WERI-Rb-1 (cell line): ENCODE data around the gene ASZ1.

Experiments used
- DNase-seq: peaks from one replicate; pipeline ENCODE4 v3.0.0-alpha.2; 2020
- H3K27ac ChIP-seq: fragments of 250-450 bp; sonication (Bioruptor Pico); 2 replicates; pipeline ENCODE4 v1.5.1; 2020; ENCODE audit warnings: mild to moderate bottlenecking, moderate library complexity
- H3K27me3 ChIP-seq: fragments of 250-450 bp; sonication (Bioruptor Pico); 2 replicates; pipeline ENCODE4 v1.5.1; 2021; ENCODE audit warnings: mild to moderate bottlenecking, low read depth, moderate library complexity; ENCODE audit not compliant: insufficient read depth, severe bottlenecking
- H3K36me3 ChIP-seq: fragments of 250-450 bp; sonication (Bioruptor Pico); 2 replicates; pipeline ENCODE4 v1.5.1; 2020; ENCODE audit warnings: mild to moderate bottlenecking, moderate library complexity
- H3K4me3 ChIP-seq: 2 replicates; pipeline ENCODE4 v1.5.1; 2011; ENCODE audit warnings: low read depth, mild to moderate bottlenecking, control low read depth, low read length
- H3K9me3 ChIP-seq: fragments of 250-450 bp; sonication (Bioruptor Pico); 2 replicates; pipeline ENCODE4 v1.5.1; 2021; ENCODE audit warnings: mild to moderate bottlenecking, moderate library complexity; ENCODE audit not compliant: severe bottlenecking
- CTCF ChIP-seq: IDR thresholded peaks from 2 replicates; pipeline ENCODE4 v1.5.1; 2011; ENCODE audit warnings: low read depth, mild to moderate bottlenecking, control low read depth, inconsistent platforms, low read length

Gene ASZ1

GRCh38 chr7:117325836-117326235 is 101.5 kb downstream of the ASZ1 start:
- H3K4me3 ChIP-seq = no peak overlapping the region
- no peak overlapping the region for H3K27ac ChIP-seq
- TF ChIP-seq CTCF = no peak
- H3K36me3 ChIP-seq = no peaks in the 10 kb centered on the region
- DNase-seq = no peak
- peaks cover 3% of the 10 kb centered on the region for H3K9me3 ChIP-seq
- peaks cover 65% of the 10 kb centered on the region for H3K27me3 ChIP-seq

DNA sequence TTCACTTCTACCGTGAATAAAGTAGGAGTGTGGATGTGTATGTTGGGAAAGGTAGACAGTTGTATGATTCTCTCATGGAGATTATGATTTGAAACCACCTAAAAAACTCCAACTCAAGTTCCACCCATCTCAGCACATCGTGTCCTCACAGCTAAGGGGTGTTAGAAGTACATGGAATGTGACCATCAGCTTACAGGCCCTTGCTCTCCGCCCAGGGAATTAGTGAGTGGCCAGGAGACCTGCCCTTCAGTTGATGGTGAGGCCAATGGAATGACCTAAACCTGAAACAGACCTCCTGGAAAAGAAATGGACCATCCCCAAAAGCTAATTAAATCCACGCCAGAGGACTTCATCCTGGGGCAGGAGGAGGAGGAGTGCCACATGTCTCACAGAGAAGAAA is 102.3 kb downstream of the ASZ1 start:
- Histone ChIP-seq H3K27ac (no peak overlapping the region), H3K36me3 (no peaks in the 10 kb centered on the region), H3K9me3 (peaks cover 3% of the 10 kb centered on the region), H3K27me3 (peaks cover 73% of the 10 kb centered on the region), H3K4me3 (no peak overlapping the region)
- DNase-seq = no peak
- TF ChIP-seq CTCF = no peak

DNA sequence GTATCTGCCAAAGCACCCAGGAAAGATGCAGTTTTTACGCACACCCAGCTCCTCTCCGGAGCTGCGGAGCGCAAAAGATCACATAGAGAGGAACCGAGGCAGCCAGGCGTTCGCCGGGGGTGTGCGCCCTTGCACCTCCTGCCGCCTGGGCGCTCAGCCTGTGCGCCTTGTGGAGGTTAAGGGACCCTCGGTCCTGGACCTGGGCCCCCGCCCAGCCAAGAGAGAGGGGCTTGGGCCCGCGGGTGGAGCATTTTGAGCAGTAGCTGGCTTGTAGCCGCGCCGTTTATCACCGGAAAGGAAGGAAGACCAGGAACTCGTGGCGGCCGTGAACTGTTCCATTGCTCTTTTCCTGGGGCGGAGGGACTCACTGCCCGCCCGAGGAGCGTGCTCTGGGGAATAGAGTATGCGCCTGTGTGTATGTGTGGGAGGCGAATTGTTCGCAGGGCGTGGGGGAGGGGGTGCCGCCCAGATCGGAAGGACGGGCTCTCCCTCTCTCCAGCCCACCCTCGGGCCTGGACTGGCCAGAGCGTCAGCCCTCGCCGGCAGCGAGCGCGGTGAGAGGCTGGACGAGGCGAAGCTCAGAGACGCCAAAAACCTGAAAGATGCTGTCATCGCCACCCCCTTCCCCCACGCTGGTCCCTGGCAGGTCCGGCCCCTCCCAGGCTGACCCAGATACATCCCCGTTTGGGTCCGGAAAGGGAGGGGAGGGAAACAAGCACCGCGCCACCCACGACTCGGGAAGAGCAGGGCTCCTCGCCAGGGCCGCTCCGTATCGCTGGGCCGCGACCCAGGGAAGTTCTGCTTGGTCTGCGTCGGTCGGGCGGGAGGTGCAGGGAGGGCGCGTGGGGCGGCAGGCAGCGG is 103.2 kb downstream of the ASZ1 start:
- Histone ChIP-seq H3K27me3 (peaks cover 79% of the 10 kb centered on the region), H3K9me3 (peaks cover 3% of the 10 kb centered on the region), H3K27ac (no peak overlapping the region), H3K36me3 (no peaks in the 10 kb centered on the region), H3K4me3 (no peak overlapping the region)
- no peak for DNase-seq
- no peak for TF ChIP-seq CTCF

DNA sequence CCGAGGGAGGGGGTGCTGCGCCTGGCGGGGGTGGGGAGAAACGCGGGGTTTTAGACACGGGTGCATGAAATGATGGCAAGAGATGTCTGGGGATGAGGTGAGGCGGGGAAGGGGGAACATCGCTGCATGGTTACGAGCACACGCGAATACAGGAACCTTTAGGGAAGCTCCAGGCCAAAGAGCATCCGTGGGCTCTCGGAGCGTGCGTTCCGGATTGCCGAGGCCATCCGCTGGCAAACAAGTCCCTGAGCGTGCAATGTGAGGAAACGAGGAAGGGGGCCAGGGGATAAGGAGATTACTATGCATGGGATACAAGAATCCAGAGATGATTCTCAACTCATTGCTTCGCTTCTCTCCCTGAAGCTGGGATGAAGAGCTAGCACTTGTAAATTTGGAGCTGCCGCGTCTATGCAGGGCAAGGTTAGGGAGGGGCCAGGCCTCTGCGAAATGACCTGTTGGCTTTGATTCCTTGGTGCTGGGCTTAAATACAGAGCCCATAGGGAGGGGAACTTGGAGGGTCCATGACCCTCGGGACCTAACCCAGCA is 103.9 kb downstream of the ASZ1 start:
- no peak overlapping the region for H3K27ac ChIP-seq
- no peak overlapping the region for H3K4me3 ChIP-seq
- peaks cover 3% of the 10 kb centered on the region for H3K9me3 ChIP-seq
- no peaks in the 10 kb centered on the region for H3K36me3 ChIP-seq
- DNase-seq = no peak
- H3K27me3 ChIP-seq = peaks cover 84% of the 10 kb centered on the region
- no peak for TF ChIP-seq CTCF

- no peak for DNase-seq
- no peaks in the 10 kb centered on the region for H3K36me3 ChIP-seq
- H3K27ac ChIP-seq = no peak within 1 kb of the TSS
- no peak within 1 kb of the TSS for H3K4me3 ChIP-seq
- TF ChIP-seq CTCF = no peak
- H3K27me3 ChIP-seq = peaks cover 83% of the 10 kb centered on the region
- peaks cover 3% of the 10 kb centered on the region for H3K9me3 ChIP-seq
These were observed 104.5 kb downstream of the ASZ1 start, which contains the start of gene WNT2 for GRCh38 chr7:117322741-117323304. WNT2 (minus strand) TSS chr7:117323058; CDS start chr7:117322989, 69 bp downstream.
